GM12878 (cell line): ENCODE data around the gene CACYBP. TPM values are rescaled to one million over a fixed set of nuclear protein-coding genes. Genes with fewer than 3 reads are reported as not detected.

Experiments
- ATAC-seq: fragments of 200-7000 bp; cut with Tn5 transposase; 3 replicates; pipeline ENCODE4 v1.9.1; 2020; ENCODE audit warnings: mild to moderate bottlenecking, moderate library complexity
- BruUV-seq: library from RNA; stranded (reverse); fragments of 400-500 nt; replicated peaks from 2 replicates; lab custom pipeline; 2021; lab: Mats Ljungman, UMichigan
- CTCF ChIA-PET: fragments of 300-600 bp; sonication (Branson Sonifier 250); formaldehyde crosslinking; extraction: SDS; loops from one replicate; lab custom pipeline; 2021; ENCODE audit warnings: inconsistent platforms; lab: Yijun Ruan, JAX
- POLR2A ChIA-PET: fragments of 350-600 bp; formaldehyde crosslinking; extraction: SDS; loops from one replicate; lab custom pipeline; 2021; ENCODE audit warnings: inconsistent platforms; lab: Charles Lee
- RAD21 ChIA-PET: fragments of 300-600 bp; sonication (Branson Sonifier 250); formaldehyde crosslinking; loops from one replicate; lab custom pipeline; 2023; ENCODE audit warnings: antibody characterized with exemption; ENCODE audit not compliant: unreplicated experiment; lab: Charles Lee
- SMC1A ChIA-PET: fragments of 300-600 bp; sonication (Branson Sonifier 250); formaldehyde crosslinking; loops from one replicate; lab custom pipeline; 2023; ENCODE audit not compliant: unreplicated experiment, uncharacterized antibody; lab: Charles Lee
- DNase-seq: peaks from one replicate; pipeline ENCODE4 v3.0.0-alpha.2; 2011; ENCODE audit warnings: low read depth, low spot score
- FAIRE-seq: peaks from 3 replicates; lab custom pipeline; 2011; peaks lifted over from hg19 to GRCh38; lab: Jason Lieb, UNC
- H2AFZ ChIP-seq: 2 replicates; pipeline ENCODE4 v1.6.0; 2011; ENCODE audit warnings: low read depth, low read length, control low read depth; ENCODE audit not compliant: control insufficient read depth
- H3K27ac ChIP-seq: 2 replicates; pipeline ENCODE4 v1.5.1; 2011; ENCODE audit warnings: control low read depth; ENCODE audit not compliant: control insufficient read depth, insufficient read depth
- H3K27me3 ChIP-seq, 2 experiments: replicated peaks in 1 of 2; 2 replicates each; pipeline versions ENCODE4 v1.6.0 to v1.6.1; 2011; ENCODE audit warnings: low read length in 1 of 2; ENCODE audit not compliant: control insufficient read depth in 2 of 2, insufficient read depth in 2 of 2
- H3K36me3 ChIP-seq, 2 experiments: 2 replicates each; pipeline ENCODE4 v1.5.1; 2011; ENCODE audit warnings: low read length in 1 of 2; ENCODE audit not compliant: control insufficient read depth in 2 of 2, insufficient read depth in 2 of 2
- H3K4me1 ChIP-seq: 2 replicates; pipeline ENCODE4 v1.6.1; 2011; ENCODE audit warnings: mild to moderate bottlenecking, low read length, moderate library complexity, mixed read lengths; ENCODE audit not compliant: control insufficient read depth, insufficient read depth
- H3K4me2 ChIP-seq: 2 replicates; pipeline ENCODE4 v1.6.0; 2011; ENCODE audit warnings: control low read depth; ENCODE audit not compliant: control insufficient read depth, insufficient read depth
- H3K4me3 ChIP-seq: fragments of 200-600 bp; sonication (generic); 2 replicates; pipeline ENCODE4 v1.5.1; 2016
- H3K79me2 ChIP-seq: 2 replicates; pipeline ENCODE4 v1.6.0; 2011; ENCODE audit warnings: low read length; ENCODE audit not compliant: control insufficient read depth, insufficient read depth
- H3K9ac ChIP-seq: 2 replicates; pipeline ENCODE4 v1.8.0; 2011; ENCODE audit warnings: low read length, control low read depth, mixed read lengths; ENCODE audit not compliant: control insufficient read depth, insufficient read depth
- H3K9me3 ChIP-seq: replicated peaks from 3 replicates; pipeline ENCODE4 v1.5.1; 2011; ENCODE audit warnings: mild to moderate bottlenecking, low read length; ENCODE audit not compliant: control insufficient read depth, insufficient read depth
- H4K20me1 ChIP-seq: 2 replicates; pipeline ENCODE4 v1.6.0; 2011; ENCODE audit not compliant: control insufficient read depth, insufficient read depth
- BMI1 ChIP-seq: fragments of 450-650 bp; IDR thresholded peaks from 2 replicates; pipeline ENCODE4 v1.6.1; 2016; ENCODE audit warnings: mild to moderate bottlenecking, moderate library complexity, borderline replicate concordance
- CHD2 ChIP-seq: IDR thresholded peaks from 2 replicates; pipeline ENCODE4 v1.6.1; 2011; ENCODE audit warnings: low read depth, low read length, improper control_type of control experiment, borderline replicate concordance
- CHD4 ChIP-seq: fragments of 200-600 bp; sonication (generic); IDR thresholded peaks from 2 replicates; pipeline ENCODE4 v1.6.1; 2016; ENCODE audit warnings: mild to moderate bottlenecking
- CTCF ChIP-seq, 3 experiments: IDR thresholded peaks in 2 of 3; conservative IDR thresholded peaks in 1 of 3; 2 replicates each; pipeline ENCODE4 v1.5.1; 2011; ENCODE audit warnings: low read depth in 3 of 3, low read length in 3 of 3, mild to moderate bottlenecking in 3 of 3, control low read depth in 2 of 3, moderate library complexity in 2 of 3, inconsistent platforms in 1 of 3, mixed read lengths in 1 of 3; ENCODE audit not compliant: control insufficient read depth in 2 of 3, insufficient read depth in 1 of 3; ENCODE audit errors: extremely low read depth in 1 of 3
- EP300 ChIP-seq, 2 experiments: fragments of 150-350 bp in 1 of 2; IDR thresholded peaks; 2 replicates each; pipeline ENCODE4 v1.6.1; 2011 to 2012; ENCODE audit warnings: low read depth in 2 of 2, low read length in 2 of 2, borderline replicate concordance in 1 of 2, improper control_type of control experiment in 1 of 2, inconsistent platforms in 1 of 2; ENCODE audit not compliant: control insufficient read depth in 1 of 2
- GATAD2B ChIP-seq: fragments of 450-650 bp; conservative IDR thresholded peaks from 2 replicates; pipeline ENCODE4 v1.6.1; 2017; ENCODE audit warnings: low read depth, mild to moderate bottlenecking, moderate library complexity
- MEF2B ChIP-seq: fragments of 450-650 bp; IDR thresholded peaks from 2 replicates; pipeline ENCODE4 v1.6.1; 2018; ENCODE audit warnings: mild to moderate bottlenecking, moderate library complexity; ENCODE audit not compliant: partially characterized antibody, poor library complexity, severe bottlenecking
- NFYA ChIP-seq: IDR thresholded peaks from 2 replicates; pipeline ENCODE4 v1.6.1; 2011; ENCODE audit warnings: low read depth, mild to moderate bottlenecking, low read length, improper control_type of control experiment, borderline replicate concordance
- SUZ12 ChIP-seq: fragments of 200-600 bp; sonication (generic); IDR thresholded peaks from one replicate; pipeline ENCODE4 v1.6.1; 2018; ENCODE audit warnings: antibody characterized with exemption, mild to moderate bottlenecking; ENCODE audit not compliant: unreplicated experiment
- ZBTB33 ChIP-seq: fragments of 450-650 bp; IDR thresholded peaks from 2 replicates; pipeline ENCODE4 v1.6.1; 2017; ENCODE audit warnings: mild to moderate bottlenecking
- ZNF24 ChIP-seq: fragments of 450-650 bp; IDR thresholded peaks from 2 replicates; pipeline ENCODE4 v1.6.1; 2017; ENCODE audit warnings: antibody characterized with exemption, mild to moderate bottlenecking
- ZNF687 ChIP-seq: fragments of 450-650 bp; IDR thresholded peaks from 2 replicates; pipeline ENCODE4 v1.6.1; 2017; ENCODE audit warnings: mild to moderate bottlenecking, moderate library complexity
- WGBS: methylation state at CpG from one replicate; pipeline ENCODE4 v1.1.6; 2016; ENCODE audit warnings: low lambda C conversion rate; ENCODE audit not compliant: insufficient replicate concordance, insufficient coverage; ENCODE audit errors: missing lambda C conversion rate; 5-methylcytosine and 5-hydroxymethylcytosine counted together
- in situ Hi-C: fragments of 300-500 bp; cut with MboI; formaldehyde crosslinking; loops from 9 replicates; pipeline ENCODE4 v1.14.3; 2018; ENCODE audit warnings: mixed read lengths
- intact Hi-C: fragments of 100-400 bp; cut with micrococcal nuclease; formaldehyde crosslinking; loops from one replicate; pipeline ENCODE4 v1.14.2; 2022; ENCODE audit not compliant: unreplicated experiment
- polyA plus RNA-seq, 11 experiments: library from polyadenylated mRNA; depleted of rRNA in 4 of 11; unstranded in 6 of 11; stranded (reverse) in 5 of 11; fragments of >200 nt; fragmentation: Nextera tagmentation in 4 of 11; fragmentation: Illumina TruSeq in 1 of 11; extraction: Ambion mirVana in 4 of 11; extraction: Trizol in 1 of 11; gene quantifications; 1 replicate in 1 of 11; 2 replicates in 10 of 11; pipeline versions ENCODE4 v1.2.1 to v1.2.3, GENCODE V29; 2011 to 2016; ENCODE audit warnings: inconsistent platforms in 2 of 11, missing spikeins in 2 of 11, low read depth in 1 of 11
- total RNA-seq, 4 experiments: library from RNA; depleted of rRNA in 3 of 4; stranded (reverse); fragments of >200 nt in 3 of 4; fragmentation: Illumina TruSeq in 1 of 4; extraction: Trizol in 1 of 4; gene quantifications; 2 replicates each; pipeline versions ENCODE4 v1.2.1 to v1.2.3, GENCODE V29; 2013 to 2021

CACYBP gene
- total and polyA plus RNA-seq, 10 of the 15 experiments (the other 5 are each of a cell fraction or from before 2014, with no cell fraction given), result 77.7 to 488 (median 218) TPM

- TF ChIP-seq CTCF (IDR thresholded peaks at IDR 0.05 in 2 of 3, conservative IDR thresholded peaks at IDR 0.05 in 1 of 3; ENCODE audit: control insufficient read depth in 2 of 3, extremely low read depth in 1 of 3, insufficient read depth in 1 of 3, low read depth in 3 of 3, low read length in 3 of 3), result no peak
- TF ChIP-seq, all 136 proteins: peak for 0
Measured at GRCh38 chr1:175013445-175013844, 13.7 kb downstream of the CACYBP start (continued).

GRCh38 chr1:175015243-175015642 lies 15.5 kb downstream of the CACYBP start:
- Histone ChIP-seq H3K4me3 (no peak overlapping the region), H2AFZ (no peak overlapping the region), H4K20me1 (no peaks in the 10 kb centered on the region), H3K79me2 (no peaks in the 10 kb centered on the region; the same call in none of the 2 replicates), H3K4me1 (no peaks in the 10 kb centered on the region), H3K4me2 (no peak overlapping the region), H3K9me3 (no peaks in the 10 kb centered on the region), H3K27ac (no peak overlapping the region), H3K36me3 (peaks cover 5 to 34% of the 10 kb centered on the region in 2 experiments), H3K9ac (no peak overlapping the region), H3K27me3 (no peaks in the 10 kb centered on the region)
- ChIA-PET SMC1A (interaction anchor here (0.6 to 1.6 kb wide), 2 partner anchors 15 to 1497 kb away, joined by 3 to 6 read pairs; no protein-coding TSS in a partner anchor), RAD21 (no interaction called here), CTCF (interaction anchor here (0.6 to 1.5 kb wide), 3 partner anchors 12 to 137 kb away, joined by 3 to 4 read pairs (median 3); no protein-coding TSS in a partner anchor), POLR2A (interaction anchor here (0.5 to 1.9 kb wide), 3 partner anchors 8 to 1234 kb away, joined by 5 to 14 read pairs (median 5); partner anchors contain the start of gene MRPS14)
- in situ Hi-C loops (no loop called here), intact Hi-C loops (no loop called here)
- FAIRE-seq (no peak), DNase-seq (no peak), ATAC-seq (no peak)
- BruUV-seq, result no TSS peak
- 99% methylated on average over 4 of the region's 4 CpGs for WGBS
- no peak for TF ChIP-seq ZNF687
- no peak for TF ChIP-seq NFYA
- no peak for TF ChIP-seq GATAD2B
- TF ChIP-seq EP300 (IDR thresholded peaks at IDR 0.05; ENCODE audit: borderline replicate concordance in 1 of 2, control insufficient read depth in 1 of 2, low read depth in 2 of 2, low read length in 2 of 2), result no peak
- no peak for TF ChIP-seq ZBTB33
- TF ChIP-seq CHD2, result no peak
- TF ChIP-seq BMI1, result no peak
- TF ChIP-seq CHD4, result no peak
- no peak for TF ChIP-seq SUZ12
- no peak for TF ChIP-seq MEF2B
- no peak for TF ChIP-seq ZNF24
